GM19240 (cell line): ENCODE data around the gene RBM20.
"Not testable (repeated sequence)": the region's sequence is repeated elsewhere in the genome, so short reads cannot be mapped to it uniquely, and the experiment has no call there.

ENCODE experiments used
- DNase-seq: peaks from one replicate; pipeline ENCODE4 v3.0.0; 2011; ENCODE audit warnings: low spot score; ENCODE audit not compliant: insufficient read length

Gene RBM20

DNA sequence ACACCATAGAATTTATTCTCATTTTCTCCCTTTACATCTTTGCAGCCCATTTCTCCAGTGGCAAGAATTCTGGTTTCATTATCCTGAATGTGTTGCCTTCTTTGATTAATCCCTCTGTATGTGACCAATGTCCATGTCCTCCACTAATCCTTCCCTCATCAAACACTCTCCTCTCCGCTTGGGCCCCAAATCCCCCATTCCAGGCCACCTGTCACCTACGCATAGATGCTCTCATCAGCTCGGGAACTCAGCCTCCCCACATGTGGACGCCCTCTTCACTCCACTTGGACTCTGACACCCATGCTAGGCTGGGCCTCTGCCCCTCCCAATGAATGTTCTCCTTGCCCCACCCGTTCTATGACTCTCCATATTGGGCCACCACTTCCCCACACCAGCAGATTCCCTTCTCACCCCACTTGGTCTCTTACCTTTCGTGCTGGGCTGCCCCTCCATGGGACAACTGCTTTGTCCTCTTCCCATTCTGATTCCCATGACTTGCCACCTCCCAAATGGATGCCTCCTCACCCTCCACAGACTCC lies 18.7 kb upstream of the RBM20 start:
- DNase-seq, result no peak

DNA sequence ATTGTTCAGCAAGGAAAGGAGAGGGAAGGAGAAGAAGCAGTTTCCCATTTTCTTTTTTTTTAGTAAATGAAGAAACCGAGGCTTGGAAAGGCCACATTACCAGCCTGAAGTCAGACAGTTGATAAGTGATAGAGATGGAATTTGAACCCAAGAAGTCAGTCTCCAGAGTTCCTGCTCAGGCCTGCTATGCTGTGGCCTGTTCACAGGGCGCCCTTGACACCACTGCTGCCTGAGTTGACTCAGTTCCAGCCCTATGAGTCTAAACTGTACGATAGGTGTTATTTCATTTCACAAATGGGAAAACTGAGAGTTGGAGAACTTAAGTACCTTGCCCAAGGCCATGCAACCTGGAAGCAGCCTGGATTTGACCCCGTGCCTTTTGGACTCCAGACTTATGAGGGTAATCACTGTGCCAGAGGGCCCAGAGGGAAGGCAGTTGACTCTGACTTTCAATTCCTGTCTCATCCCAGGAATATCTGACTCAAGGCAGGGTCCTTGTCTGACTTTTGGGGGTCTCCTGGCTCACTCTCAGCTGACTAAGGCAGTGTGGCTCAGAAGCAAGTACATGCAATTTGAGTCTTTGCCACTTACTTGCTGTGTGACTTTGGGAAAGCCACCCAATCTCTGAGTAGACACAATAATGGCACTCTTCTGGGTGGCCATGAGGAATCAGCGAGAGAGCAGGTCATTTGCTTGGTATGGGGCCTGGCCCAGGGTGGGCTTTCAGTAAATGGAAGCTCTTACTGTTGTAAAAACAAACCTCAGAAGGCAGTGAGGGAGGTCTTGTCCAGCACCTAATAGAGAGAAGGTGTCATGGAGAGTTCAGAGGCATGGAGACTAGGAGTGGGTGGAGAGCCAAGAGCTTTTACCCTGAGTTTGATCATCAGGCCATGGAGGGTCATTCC lies 17.9 kb upstream of the RBM20 start:
- DNase-seq, result no peak

GRCh38 chr10:110628161-110628560 lies 16.0 kb upstream of the RBM20 start:
- no peak for DNase-seq

DNA sequence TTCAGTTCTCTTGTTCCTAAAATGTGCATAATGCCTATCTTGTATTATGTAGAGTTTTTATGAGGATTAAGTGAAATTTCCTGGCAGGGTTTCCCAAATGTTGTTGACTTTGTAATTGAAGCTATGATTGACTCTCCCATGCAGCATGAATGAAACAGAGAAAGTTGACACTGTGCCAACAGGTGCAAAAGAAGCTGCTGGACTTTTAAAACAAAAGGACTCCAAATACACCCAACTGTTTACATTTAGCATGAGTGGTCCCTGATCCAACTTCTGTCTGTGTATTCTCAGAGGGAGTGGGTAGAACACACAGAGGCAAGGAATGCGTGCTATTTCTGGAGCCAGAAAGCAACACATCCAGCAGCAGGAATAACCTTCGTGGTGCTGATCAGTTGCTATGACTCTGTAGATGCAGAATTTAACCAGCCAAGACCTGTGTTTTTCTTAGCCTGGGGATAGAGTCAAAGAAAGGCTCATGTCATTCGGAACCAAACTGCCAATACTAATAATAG lies 14.4 kb upstream of the RBM20 start:
- DNase-seq, result no peak

DNA sequence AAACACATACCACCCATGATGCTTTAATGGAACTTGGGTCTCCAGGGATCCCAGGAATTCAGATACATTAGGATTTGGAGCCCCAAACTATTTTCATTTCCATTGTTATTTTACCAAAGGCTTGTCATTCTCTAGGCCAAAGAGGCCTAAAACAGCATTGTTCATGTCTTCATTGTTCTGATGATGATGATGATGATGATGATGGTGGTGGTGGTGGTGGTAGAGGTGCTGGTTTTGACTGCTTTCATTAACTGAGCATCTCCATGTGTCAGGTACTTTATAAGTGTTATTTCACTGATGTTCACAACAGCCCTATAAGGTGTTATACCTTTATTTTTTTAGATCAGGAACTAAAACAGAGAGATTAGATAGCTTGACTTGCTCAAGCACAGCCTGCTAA lies 12.2 kb upstream of the RBM20 start:
- DNase-seq, result no peak

DNA sequence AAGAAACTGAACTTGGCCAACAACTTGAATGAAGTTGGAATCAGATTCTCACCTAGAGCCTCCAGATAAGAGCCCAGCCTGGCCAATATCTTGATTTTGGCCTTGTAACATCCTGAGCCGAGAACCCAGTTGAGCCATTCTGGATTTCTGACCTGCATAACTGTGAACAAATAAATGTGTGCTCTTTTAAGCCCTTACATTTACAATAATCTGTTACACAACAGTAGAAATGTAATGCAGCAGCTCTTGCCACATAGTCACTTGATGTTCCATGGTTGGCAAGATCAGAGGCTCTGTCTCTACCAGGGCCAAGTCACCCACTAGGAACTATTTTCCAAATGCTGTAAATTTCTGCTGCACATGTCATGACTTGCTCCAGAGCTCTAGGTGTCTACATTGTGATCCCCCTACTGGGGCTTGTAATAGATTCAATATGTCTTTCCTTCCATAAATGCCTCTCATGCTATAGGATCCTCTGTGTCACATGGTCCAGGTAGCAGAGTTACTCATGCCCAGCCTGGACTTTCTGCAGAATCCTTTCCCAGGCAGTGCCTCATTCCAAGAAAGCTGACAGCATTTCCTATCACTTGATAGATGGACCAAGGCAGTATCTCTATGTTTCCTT lies 11.4 kb upstream of the RBM20 start:
- DNase-seq, result no peak

- no peak for DNase-seq
These were observed 9.5 kb upstream of the RBM20 start for GRCh38 chr10:110634527-110635209.

GRCh38 chr10:110636572-110636931 lies 7.6 kb upstream of the RBM20 start:
- DNase-seq, result no peak

DNA sequence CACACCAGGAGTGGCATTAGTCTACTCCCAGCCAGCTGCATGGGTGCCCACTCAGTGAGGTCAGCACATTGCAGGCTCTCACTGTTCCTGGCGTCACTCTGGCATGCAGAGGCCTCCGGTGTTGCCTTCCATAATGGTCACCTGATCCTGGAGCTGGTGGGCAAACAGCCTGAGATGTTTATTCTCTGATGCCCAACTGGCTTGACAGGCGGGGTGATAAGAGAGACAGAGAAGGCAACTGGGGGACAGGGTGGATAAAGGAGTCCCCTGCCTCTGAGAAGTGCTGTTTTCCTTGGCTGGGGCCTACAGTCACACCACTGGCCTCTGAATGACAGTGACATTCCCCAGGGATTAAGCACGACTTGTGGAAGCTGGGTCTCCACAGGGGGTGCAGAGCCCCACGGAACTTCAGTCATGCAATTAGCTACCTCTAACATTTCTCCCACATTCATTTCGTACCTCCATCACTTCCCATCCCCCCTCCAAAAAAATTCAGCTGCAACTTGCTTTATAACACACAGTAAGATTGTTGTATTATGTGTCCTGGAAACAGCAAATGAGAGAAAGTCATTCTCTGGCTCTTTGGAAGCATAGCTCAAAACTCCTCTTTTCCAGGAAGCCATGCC lies 7.1 kb upstream of the RBM20 start:
- DNase-seq, result no peak

GRCh38 chr10:110637558-110638053 lies 6.5 kb upstream of the RBM20 start:
- DNase-seq, result no peak

GRCh38 chr10:110638319-110638718 lies 5.8 kb upstream of the RBM20 start:
- no peak for DNase-seq

GRCh38 chr10:110639046-110639445 lies 5.1 kb upstream of the RBM20 start:
- DNase-seq, result not testable (repeated sequence)

DNA sequence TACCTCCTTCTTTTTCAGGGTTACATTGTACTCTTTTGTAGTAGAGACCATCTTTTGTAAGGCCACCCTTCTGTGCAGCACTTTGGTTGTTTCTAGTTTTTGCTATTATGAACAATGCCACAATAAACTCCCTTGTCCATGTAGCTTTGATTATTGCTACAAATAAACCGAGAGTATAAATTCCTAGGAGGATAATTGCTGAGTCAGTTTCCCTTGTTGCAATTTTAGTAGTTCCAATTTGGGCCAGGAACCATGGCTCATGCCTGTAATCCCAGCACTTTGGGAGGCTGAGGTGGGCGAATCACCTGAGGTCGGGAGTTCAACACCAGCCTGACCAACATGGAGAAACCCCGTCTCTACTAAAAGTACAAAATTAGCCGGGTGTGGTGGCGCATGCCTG lies 4.3 kb upstream of the RBM20 start:
- not testable (repeated sequence) for DNase-seq

GRCh38 chr10:110641256-110641655 lies 2.9 kb upstream of the RBM20 start:
- DNase-seq, result no peak

DNA sequence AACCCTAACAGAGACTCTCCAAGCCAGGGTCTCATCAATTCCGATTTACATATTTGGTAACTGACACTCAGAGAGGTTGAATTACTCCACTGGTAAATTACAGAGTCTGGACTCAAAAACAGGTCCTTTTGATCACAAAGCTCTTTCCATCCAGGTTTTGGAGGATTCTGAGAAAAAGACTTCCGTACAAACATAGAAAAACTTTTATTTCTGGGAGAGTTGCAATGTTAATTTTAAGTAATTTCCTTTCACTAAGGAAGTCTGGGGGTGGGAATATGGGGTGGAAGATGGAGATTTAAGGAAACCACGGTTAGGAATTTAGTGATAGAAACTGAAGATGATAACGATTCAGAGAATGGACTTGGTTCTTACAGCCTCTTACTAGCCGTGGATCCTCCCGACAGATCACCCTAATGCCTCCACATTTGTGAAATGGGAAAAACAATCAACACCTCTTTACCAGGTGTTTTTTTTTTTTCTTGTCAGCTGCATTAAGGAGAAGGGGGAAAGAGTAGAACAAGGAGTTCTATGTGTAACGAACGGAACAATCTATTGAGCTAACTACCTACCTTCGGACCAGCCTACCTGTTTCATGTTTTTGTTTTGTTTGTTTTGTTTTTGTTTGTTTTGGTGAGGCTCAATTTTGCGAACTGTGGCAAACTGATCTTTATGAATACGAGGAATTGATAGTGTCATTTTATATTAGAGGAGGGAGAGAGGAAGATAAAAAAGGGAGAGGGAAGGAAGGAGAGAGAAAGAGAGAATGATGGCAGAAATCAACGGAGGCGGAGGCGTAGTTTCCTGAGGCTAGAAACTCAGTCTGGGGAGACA lies 1.7 kb upstream of the RBM20 start:
- DNase-seq, result no peak

DNA sequence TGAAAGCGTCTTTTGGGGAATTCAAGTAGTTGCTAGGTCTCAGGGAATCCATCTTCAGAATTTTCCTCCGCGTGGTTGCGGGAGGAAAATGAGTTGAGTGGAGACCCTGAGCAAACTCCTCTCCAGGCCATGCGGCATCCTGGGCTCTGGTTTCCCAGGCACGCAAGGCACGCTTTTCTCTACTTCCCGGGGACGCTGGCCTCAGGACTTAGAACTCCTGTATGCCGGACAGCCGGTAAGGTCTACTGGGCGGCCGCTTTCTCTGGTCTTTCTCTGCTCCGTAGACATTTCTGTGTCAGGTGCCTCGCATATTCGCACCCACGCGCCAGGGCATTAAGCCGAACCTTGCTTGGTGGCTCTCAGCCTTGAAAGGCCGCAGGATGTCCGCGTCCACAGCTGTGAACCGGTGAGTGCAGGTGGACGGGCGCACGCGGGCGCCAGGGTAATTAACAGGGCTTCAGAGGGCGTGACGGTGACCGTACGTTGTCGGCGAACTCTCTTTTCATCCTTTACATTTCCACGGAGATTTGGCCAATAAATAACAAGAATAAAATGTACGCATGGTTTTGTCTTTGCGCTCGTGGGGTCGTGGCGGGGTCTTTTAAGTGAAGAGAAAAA lies 992 bp upstream of the RBM20 start:
- DNase-seq, result no peak

DNA sequence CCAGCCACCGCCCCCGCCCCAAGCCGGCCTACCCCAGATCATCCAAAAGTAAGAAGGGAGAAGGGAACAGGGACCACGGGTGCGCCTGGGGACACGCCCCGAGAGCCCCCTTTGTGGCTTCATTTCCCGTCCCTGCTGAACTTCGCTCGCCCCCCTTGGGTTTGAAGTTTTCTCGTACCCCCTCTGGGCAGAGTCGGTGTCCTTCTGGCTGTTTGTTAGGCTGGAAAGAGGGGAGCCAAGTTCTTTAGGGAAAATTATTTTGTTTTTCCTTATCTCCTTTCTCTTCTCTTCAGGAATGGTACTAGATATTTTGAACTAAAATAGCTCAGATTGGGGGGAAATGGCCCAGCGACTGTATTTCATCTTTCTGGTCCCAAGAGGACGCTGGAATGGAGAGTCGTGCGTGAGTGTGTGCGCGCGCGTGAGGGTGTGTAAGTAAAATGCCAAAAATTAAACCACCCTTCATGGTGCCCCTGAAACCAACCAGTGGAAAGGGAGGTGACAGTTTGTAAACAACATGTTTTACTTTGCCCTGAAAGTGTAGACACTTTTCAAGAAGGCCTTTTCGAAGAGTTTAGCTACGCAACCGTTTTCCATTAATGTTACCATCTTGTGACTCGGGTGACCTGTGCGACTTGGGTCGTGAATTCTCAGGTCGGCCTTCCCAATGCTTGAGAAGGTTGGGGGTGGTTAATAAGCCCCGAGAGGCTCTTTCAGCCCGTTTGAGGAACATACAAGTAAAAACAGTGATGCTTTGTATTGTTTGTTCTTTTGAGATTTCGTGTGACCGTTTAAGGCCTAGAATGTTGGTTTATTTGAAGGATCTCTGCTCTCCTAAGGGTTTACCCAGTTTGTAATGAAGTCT lies 694 bp downstream of the RBM20 start:
- no peak for DNase-seq

DNA sequence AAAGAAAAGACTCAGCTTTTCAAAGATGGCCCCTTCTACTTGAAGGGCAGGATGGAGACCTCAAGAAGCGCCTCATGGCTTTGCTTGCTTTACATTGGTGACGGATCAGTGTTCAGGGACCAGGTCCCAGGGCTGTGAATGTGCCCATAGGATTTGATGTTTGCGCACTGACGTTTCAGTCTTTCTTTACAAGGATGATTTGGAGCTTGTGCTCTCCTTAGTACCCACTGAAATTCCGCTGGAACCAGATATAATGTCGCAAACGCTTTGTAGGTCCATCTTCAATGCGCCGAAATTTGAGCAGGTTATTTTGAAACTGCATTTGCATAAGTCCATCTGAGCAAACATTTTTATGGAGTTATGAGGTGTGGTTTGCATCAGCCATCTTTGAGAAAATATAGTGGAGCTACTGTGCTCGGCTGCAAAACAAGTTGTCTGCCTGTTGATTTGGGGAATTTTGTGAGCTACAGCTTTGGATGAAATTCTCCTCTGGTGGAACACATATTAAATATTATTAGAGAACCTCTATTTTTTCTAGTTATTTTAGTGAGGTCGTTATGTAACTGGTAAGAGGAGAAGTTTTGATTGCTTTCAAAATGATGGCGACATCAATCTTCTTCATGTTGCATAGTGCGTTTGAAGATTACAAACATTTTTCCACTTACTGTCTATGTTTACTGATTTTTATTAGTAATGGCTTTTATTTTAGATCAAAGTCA lies 2.4 kb downstream of the RBM20 start:
- no peak for DNase-seq

DNA sequence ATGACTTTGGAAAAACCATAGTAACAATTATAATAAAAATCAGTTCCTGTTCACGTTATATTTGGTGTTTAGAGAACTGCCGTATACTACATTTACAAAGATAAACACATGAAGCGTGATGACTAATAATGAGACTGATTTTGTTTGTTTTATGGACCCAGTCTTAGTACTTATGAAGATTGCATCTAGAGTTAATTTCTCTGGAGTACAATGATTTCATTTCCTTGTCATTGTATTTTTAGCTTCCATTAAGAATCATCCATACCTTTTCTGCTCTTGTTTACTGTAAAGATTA lies 2.9 kb downstream of the RBM20 start:
- DNase-seq, result no peak
